Smooth muscle cell of the coronary artery (primary cell): ENCODE measurements around the gene CCDC170. TPM values are rescaled to one million over a fixed set of nuclear protein-coding genes. Genes with fewer than 3 reads are reported as not detected.

Experiments used
- total RNA-seq: library from RNA; depleted of rRNA; stranded (reverse); fragments of >200 nt; gene quantifications from 2 replicates; pipeline ENCODE4 v1.2.3, GENCODE V29; 2014; ENCODE audit warnings: low replicate concordance

CCDC170 gene, protein sequence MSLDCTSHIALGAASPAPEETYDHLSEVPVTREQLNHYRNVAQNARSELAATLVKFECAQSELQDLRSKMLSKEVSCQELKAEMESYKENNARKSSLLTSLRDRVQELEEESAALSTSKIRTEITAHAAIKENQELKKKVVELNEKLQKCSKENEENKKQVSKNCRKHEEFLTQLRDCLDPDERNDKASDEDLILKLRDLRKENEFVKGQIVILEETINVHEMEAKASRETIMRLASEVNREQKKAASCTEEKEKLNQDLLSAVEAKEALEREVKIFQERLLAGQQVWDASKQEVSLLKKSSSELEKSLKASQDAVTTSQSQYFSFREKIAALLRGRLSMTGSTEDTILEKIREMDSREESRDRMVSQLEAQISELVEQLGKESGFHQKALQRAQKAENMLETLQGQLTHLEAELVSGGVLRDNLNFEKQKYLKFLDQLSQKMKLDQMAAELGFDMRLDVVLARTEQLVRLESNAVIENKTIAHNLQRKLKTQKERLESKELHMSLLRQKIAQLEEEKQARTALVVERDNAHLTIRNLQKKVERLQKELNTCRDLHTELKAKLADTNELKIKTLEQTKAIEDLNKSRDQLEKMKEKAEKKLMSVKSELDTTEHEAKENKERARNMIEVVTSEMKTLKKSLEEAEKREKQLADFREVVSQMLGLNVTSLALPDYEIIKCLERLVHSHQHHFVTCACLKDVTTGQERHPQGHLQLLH
- total RNA-seq, result 0.23 and 0.82 TPM in 2 replicates

DNA sequence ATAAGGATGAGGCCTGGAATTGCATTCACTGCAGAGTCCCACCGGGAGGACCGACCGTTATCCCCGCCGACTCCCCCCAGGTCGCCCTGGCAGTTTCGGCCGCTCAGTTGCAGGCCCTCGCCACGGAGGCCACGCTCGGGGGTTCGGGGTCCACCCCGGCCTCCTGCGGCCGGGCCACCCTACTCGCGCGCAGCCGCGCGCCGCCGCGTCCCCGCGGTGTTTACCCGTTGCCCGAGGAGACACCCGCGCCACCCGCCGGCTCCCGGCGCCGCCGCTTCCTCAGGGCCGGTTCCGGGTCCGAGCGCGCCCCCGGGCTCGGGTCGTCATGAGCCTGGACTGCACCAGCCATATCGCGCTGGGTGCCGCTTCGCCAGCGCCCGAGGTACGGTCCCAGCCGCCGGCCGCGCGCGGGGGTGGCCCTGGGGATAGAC lies at the start of gene CCDC170:
Gene CCDC170 (plus strand): TSS at position 214 of the 431 bp plus-strand sequence. CDS start 112 bp downstream, at position 326.

DNA sequence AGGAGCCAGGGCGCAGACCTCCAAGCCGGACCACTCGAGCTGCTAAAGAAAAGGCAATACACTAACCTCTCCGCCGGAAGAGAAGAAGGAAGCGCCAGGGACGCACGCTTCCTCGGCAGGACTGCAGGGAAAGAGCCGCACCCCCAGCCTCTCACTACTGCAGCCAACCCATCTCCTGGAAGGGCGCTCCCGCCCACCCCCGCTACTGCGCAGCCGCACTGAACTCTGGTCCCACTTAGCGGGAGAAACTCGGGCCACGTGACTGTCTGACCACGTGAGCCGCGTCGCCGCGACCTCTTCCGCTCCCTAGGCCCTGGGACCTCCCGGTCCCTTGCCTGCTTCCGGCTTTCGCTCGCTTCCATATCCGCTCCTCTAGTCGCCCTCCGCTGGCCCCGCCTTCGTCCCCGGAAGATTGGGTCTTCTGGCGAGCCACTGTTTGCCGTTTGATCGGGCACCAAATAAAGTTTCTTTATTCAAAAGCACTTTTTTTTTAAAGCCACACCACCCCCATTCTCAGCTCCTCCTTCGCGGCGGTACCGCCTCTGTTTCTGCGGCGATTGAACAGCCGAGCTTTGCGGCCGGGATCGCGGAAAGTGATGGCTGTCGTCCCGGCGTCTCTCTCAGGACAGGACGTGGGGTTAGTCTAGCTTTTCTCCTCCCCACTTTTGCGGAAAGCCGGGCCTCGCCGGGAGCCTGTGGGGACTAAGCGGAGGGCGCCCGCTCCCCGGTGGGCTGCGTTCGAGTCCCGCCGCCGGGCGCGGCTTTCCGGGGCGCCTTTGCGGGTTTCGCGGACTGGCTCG lies 41.7 kb upstream of the CCDC170 start, which contains the start of gene RMND1:
Gene RMND1 (minus strand): TSS at position 177 of the 800 bp plus-strand sequence. CDS start 6,315 bp downstream, outside the sequence.

Other genes with a start within 250 kb of the CCDC170 start
- gene ZBTB2, start 102.5 kb upstream of the CCDC170 start, total RNA-seq, result 5.5 and 5.6 TPM in 2 replicates
- 21.9 and 22.6 TPM in 2 replicates for gene RMND1, start 41.9 kb upstream of the CCDC170 start, total RNA-seq